K562 (cell line): ENCODE data around the gene ZNF587. TPM values are rescaled to one million over a fixed set of nuclear protein-coding genes. Genes with fewer than 3 reads are reported as not detected.
"Not testable (repeated sequence)": the region's sequence is repeated elsewhere in the genome, so short reads cannot be mapped to it uniquely, and the experiment has no call there.

ENCODE experiments used
- ATAC-seq: fragments of 200-7000 bp; cut with Tn5 transposase; 3 replicates; pipeline ENCODE4 v1.9.1; 2020; ENCODE audit warnings: moderate library complexity
- BruUV-seq: library from RNA; stranded (reverse); fragments of 400-500 nt; replicated peaks from 2 replicates; lab custom pipeline; 2021; lab: Mats Ljungman, UMichigan
- CTCF ChIA-PET: fragments of 300-600 bp; formaldehyde crosslinking; extraction: SDS; loops from one replicate; lab custom pipeline; 2021; ENCODE audit warnings: low intra/inter-chr PET ratio; lab: Yijun Ruan, JAX
- POLR2A ChIA-PET: fragments of 300-600, 350-650 bp; sonication (Branson Sonifier 250); formaldehyde crosslinking; extraction: SDS; loops from one replicate; lab custom pipeline; 2021; ENCODE audit warnings: antibody characterized with exemption, inconsistent platforms; lab: Yijun Ruan, JAX
- DNase-seq, 4 experiments: peaks; one replicate each; pipeline versions ENCODE4 v3.0.0 to v3.0.0-alpha.2; 2011 to 2018; ENCODE audit warnings: low spot score in 3 of 4, mixed read lengths in 3 of 4; ENCODE audit errors: extremely low read depth in 1 of 4
- FAIRE-seq: peaks from 2 replicates; lab custom pipeline; 2011; peaks lifted over from hg19 to GRCh38; lab: Jason Lieb, UNC
- H2AFZ ChIP-seq: 2 replicates; pipeline ENCODE4 v1.6.0; 2011; ENCODE audit warnings: low read depth, low read length, control low read depth, inconsistent platforms
- H3K27ac ChIP-seq: fragments of 200-600 bp; 3 replicates; pipeline ENCODE4 v1.8.0; 2011; ENCODE audit warnings: low read depth, mild to moderate bottlenecking, control low read depth, inconsistent platforms, low read length, moderate library complexity, mixed read lengths; ENCODE audit errors: extremely low read depth
- H3K27me3 ChIP-seq, 2 experiments: fragments of 300-600 bp in 1 of 2; 2 replicates in 1 of 2; 3 replicates in 1 of 2; pipeline versions ENCODE4 v1.6.0 to v1.8.0; 2011; ENCODE audit warnings: inconsistent platforms in 2 of 2, low read length in 2 of 2, mild to moderate bottlenecking in 1 of 2, mixed read lengths in 1 of 2, moderate library complexity in 1 of 2; ENCODE audit not compliant: control insufficient read depth in 2 of 2, insufficient read depth in 2 of 2
- H3K36me3 ChIP-seq: fragments of 300-600 bp; 3 replicates; pipeline ENCODE4 v1.8.0; 2011; ENCODE audit warnings: mild to moderate bottlenecking, low read length, inconsistent platforms; ENCODE audit not compliant: control insufficient read depth, insufficient read depth
- H3K4me1 ChIP-seq, 2 experiments: fragments of 200-600 bp in 1 of 2; replicated peaks in 1 of 2; 2 replicates in 1 of 2; 3 replicates in 1 of 2; pipeline versions ENCODE4 v1.5.1 to v1.8.0; 2011; ENCODE audit warnings: inconsistent platforms in 2 of 2, low read length in 2 of 2, mild to moderate bottlenecking in 1 of 2, mixed read lengths in 1 of 2, moderate library complexity in 1 of 2; ENCODE audit not compliant: control insufficient read depth in 2 of 2, insufficient read depth in 2 of 2
- H3K4me2 ChIP-seq: 2 replicates; pipeline ENCODE4 v1.6.1; 2011; ENCODE audit warnings: low read length, control low read depth, inconsistent platforms, mixed read lengths; ENCODE audit not compliant: insufficient read depth
- H3K4me3 ChIP-seq: fragments of 200-600 bp; sonication (generic), shearing (Covaris generic); 2 replicates; pipeline ENCODE4 v1.5.1; 2016; ENCODE audit warnings: control low read depth, inconsistent platforms
- H3K79me2 ChIP-seq: fragments of 200-600 bp; 3 replicates; pipeline ENCODE4 v1.8.0; 2011; ENCODE audit warnings: low read length, inconsistent platforms; ENCODE audit not compliant: control insufficient read depth, insufficient read depth
- H3K9ac ChIP-seq, 2 experiments: 2 replicates each; pipeline versions ENCODE4 v1.6.0 to v1.6.1; 2011; ENCODE audit warnings: low read depth in 2 of 2, low read length in 2 of 2, control low read depth in 1 of 2, inconsistent platforms in 1 of 2, mild to moderate bottlenecking in 1 of 2, mixed read lengths in 1 of 2; ENCODE audit not compliant: insufficient read depth in 1 of 2
- H3K9me1 ChIP-seq: one replicate; pipeline ENCODE4 v1.6.0; 2011; ENCODE audit warnings: inconsistent platforms, mild to moderate bottlenecking, low read length, moderate library complexity; ENCODE audit not compliant: control insufficient read depth, insufficient read depth
- H3K9me3 ChIP-seq: replicated peaks from 2 replicates; pipeline ENCODE4 v1.5.1; 2011; ENCODE audit warnings: low read depth, low read length, inconsistent platforms; ENCODE audit not compliant: control insufficient read depth, insufficient read depth
- H4K20me1 ChIP-seq: replicated peaks from 2 replicates; pipeline ENCODE4 v1.6.1; 2011; ENCODE audit warnings: low read length, inconsistent platforms, mixed read lengths; ENCODE audit not compliant: control insufficient read depth, insufficient read depth
- ASH1L ChIP-seq: fragments of 450-650 bp; IDR thresholded peaks from 2 replicates; pipeline ENCODE4 v1.6.1; 2018; ENCODE audit warnings: borderline replicate concordance, mild to moderate bottlenecking, low read depth; ENCODE audit not compliant: partially characterized antibody
- ZNF75A ChIP-seq: fragments of 450-650 bp; formaldehyde crosslinking; IDR thresholded peaks from 2 replicates; pipeline ENCODE4 v1.4.0; 2020; ENCODE audit warnings: mild to moderate bottlenecking
- WGBS: fragments of 100-300 bp; shearing (Covaris generic); methylation state at CpG from one replicate; pipeline ENCODE4 v1.1.6; 2016; ENCODE audit warnings: low coverage, mixed read lengths; ENCODE audit not compliant: insufficient coverage; ENCODE audit errors: missing lambda C conversion rate; 5-methylcytosine and 5-hydroxymethylcytosine counted together
- in situ Hi-C: fragments of 300-500 bp; cut with MboI; formaldehyde crosslinking; loops from 4 replicates; pipeline ENCODE4 v1.15.0; 2018; ENCODE audit warnings: inconsistent platforms, mixed read lengths
- intact Hi-C: fragments of 100-400 bp; cut with micrococcal nuclease; formaldehyde crosslinking; loops from 2 replicates; pipeline ENCODE4 v1.14.2; 2022
- polyA plus RNA-seq, 8 experiments: library from polyadenylated mRNA; depleted of rRNA in 4 of 8; stranded (reverse) in 5 of 8; unstranded in 3 of 8; fragments of >200 nt; fragmentation: Nextera tagmentation in 2 of 8; fragmentation: Illumina TruSeq in 1 of 8; extraction: Ambion mirVana in 2 of 8; extraction: Trizol in 1 of 8; gene quantifications; 2 replicates each; pipeline versions ENCODE4 v1.2.1 to v1.2.3, GENCODE V29; 2011 to 2014; ENCODE audit warnings: inconsistent platforms in 1 of 8, missing spikeins in 1 of 8
- total RNA-seq, 7 experiments: library from RNA; depleted of rRNA in 6 of 7; stranded (reverse); fragments of >200 nt in 6 of 7; fragmentation: Illumina TruSeq in 2 of 7; extraction: Trizol in 2 of 7; gene quantifications; 2 replicates each; pipeline versions ENCODE4 v1.2.1 to v1.2.3, GENCODE V29; 2011 to 2021; ENCODE audit warnings: low replicate concordance in 1 of 7

Gene ZNF587
- total and polyA plus RNA-seq, 9 of the 15 experiments (the other 6 are each of a cell fraction or from before 2014, with no cell fraction given), result 3.2 to 42.0 (median 24.9) TPM

DNA sequence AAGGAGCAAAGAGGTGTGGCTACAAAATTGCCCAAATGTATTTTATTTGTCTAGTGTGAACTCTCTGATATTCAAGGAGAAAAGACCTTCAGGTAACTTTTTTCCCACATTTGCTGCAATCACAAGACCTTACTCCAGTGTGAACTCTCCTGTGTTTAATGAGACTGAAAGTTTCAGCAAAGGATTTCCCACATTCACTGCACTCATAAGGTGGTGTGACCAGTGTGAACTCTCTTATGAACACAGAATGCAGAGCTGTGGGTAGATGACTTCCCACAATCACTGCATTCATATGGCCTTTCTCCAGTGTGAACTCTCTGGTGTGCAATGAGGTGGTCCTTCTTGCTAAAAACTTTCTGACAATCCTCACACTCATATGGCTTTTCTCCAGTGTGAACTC lies 22.8 kb downstream of the ZNF587 start:
- Histone ChIP-seq H3K27me3 (no peaks in the 10 kb centered on the region), H3K79me2 (no peaks in the 10 kb centered on the region), H3K9me3 (peaks cover 17% of the 10 kb centered on the region), H3K36me3 (peaks cover 5% of the 10 kb centered on the region; the same call in 2 of the 3 replicates), H3K9ac (no peak overlapping the region), H3K4me3 (no peak overlapping the region), H3K9me1 (no peaks in the 10 kb centered on the region), H3K27ac (no peak overlapping the region), H2AFZ (no peak overlapping the region), H3K4me1 (no peaks in the 10 kb centered on the region), H4K20me1 (no peaks in the 10 kb centered on the region), H3K4me2 (no peak overlapping the region)
- CTCF ChIA-PET, result no interaction called here
- intact Hi-C loops, result no loop called here
- TF ChIP-seq ZNF75A (peak; percentile 81), ASH1L (no peak)
- no peak for ATAC-seq
- in situ Hi-C loops, result no loop called here
- POLR2A ChIA-PET, result interaction anchor here (0.7 kb wide), 1 partner anchor 637 kb away, joined by 3 read pairs; no protein-coding TSS in a partner anchor
- DNase-seq, result no peak
- BruUV-seq, result no TSS peak
- no peak for FAIRE-seq

DNA sequence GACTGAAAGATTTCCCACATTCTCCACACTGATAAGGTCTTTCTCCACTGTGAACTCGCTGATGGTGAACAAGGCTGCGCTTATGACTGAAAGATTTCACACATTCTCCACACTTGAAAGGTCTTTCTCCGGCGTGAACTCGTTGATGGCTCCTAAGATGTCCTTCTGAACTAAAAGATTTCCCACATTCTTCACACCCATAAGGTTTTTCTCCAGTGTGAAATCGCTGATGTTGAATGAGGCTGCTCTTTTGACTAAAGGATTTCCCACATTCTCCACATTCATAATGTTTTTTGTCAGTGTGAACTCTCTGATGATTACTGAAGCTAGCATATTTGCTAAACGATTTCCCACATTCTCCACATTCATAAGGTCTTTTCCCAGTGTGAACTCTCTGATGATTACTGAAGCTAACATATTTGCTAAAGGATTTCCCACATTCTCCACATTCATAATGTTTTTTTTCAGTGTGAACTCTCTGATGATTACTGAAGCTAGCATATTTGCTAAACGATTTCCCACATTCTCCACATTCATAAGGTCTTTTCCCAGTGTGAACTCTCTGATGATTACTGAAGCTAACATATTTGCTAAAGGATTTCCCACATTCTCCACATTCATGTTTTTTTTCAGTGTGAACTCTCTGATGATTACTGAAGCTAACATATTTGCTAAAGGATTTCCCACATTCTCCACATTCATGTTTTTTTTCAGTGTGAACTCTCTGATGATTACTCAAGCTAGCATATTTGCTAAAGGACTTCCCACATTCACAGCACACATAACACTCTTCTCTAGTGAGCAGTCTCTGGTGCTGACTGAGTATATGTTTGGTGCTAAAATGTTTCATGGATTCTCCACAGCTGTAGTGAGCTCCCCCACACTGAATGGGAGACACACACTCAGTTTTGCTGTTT lies 24.5 kb downstream of the ZNF587 start:
- H3K79me2 ChIP-seq, H3K27ac ChIP-seq, H3K27me3 ChIP-seq, H3K4me2 ChIP-seq, H2AFZ ChIP-seq, H3K9ac ChIP-seq, H3K4me3 ChIP-seq, BruUV-seq, DNase-seq, ATAC-seq, CTCF ChIA-PET, in situ Hi-C loops, H4K20me1 ChIP-seq, H3K4me1 ChIP-seq, H3K9me1 ChIP-seq, intact Hi-C loops, FAIRE-seq, H3K36me3 ChIP-seq, POLR2A ChIA-PET: not testable (repeated sequence)
- 11% methylated on average over 7 of the region's 8 CpGs for WGBS
- H3K9me3 ChIP-seq, result peaks cover 13% of the 10 kb centered on the region
- peak; percentile 71 for TF ChIP-seq ZNF75A
